ENCODE data around the gene HIBCH.

HIBCH gene

GRCh38 chr2:190199109-190199508 lies 120.5 kb downstream of the HIBCH start:
- TF ChIP-seq CTCF (IDR thresholded peaks at IDR 0.05; ENCODE audit: control insufficient read depth, extremely low read depth, insufficient read depth) = no peak
- no peak for DNase-seq (ENCODE audit: low read depth)
- H3K4me3 ChIP-seq (ENCODE audit: low read depth, low read length) = no peak overlapping the region

GRCh38 chr2:190197143-190197720 lies 122.4 kb downstream of the HIBCH start:
- DNase-seq (ENCODE audit: low read depth) = no peak
- TF ChIP-seq CTCF (IDR thresholded peaks at IDR 0.05; ENCODE audit: control insufficient read depth, extremely low read depth, insufficient read depth) = no peak
- no peak overlapping the region for H3K4me3 ChIP-seq (ENCODE audit: low read depth, low read length)

GRCh38 chr2:190190507-190191162 lies 129.0 kb downstream of the HIBCH start:
- no peak for TF ChIP-seq CTCF (IDR thresholded peaks at IDR 0.05; ENCODE audit: control insufficient read depth, extremely low read depth, insufficient read depth)
- no peak for DNase-seq (ENCODE audit: low read depth)
- no peak overlapping the region for H3K4me3 ChIP-seq (ENCODE audit: low read depth, low read length)

- TF ChIP-seq CTCF (IDR thresholded peaks at IDR 0.05; ENCODE audit: control insufficient read depth, extremely low read depth, insufficient read depth) = no peak
- H3K4me3 ChIP-seq (ENCODE audit: low read depth, low read length) = no peak overlapping the region
- no peak for DNase-seq (ENCODE audit: low read depth)
These were observed 131.3 kb downstream of the HIBCH start for GRCh38 chr2:190188289-190188688.

- TF ChIP-seq CTCF (IDR thresholded peaks at IDR 0.05; ENCODE audit: control insufficient read depth, extremely low read depth, insufficient read depth) = no peak
- DNase-seq (ENCODE audit: low read depth) = no peak
- no peak overlapping the region for H3K4me3 ChIP-seq (ENCODE audit: low read depth, low read length)
These were observed 133.4 kb downstream of the HIBCH start for GRCh38 chr2:190186238-190186637.

GRCh38 chr2:190185380-190185779 lies 134.2 kb downstream of the HIBCH start:
- DNase-seq (ENCODE audit: low read depth) = no peak
- no peak overlapping the region for H3K4me3 ChIP-seq (ENCODE audit: low read depth, low read length)
- TF ChIP-seq CTCF (IDR thresholded peaks at IDR 0.05; ENCODE audit: control insufficient read depth, extremely low read depth, insufficient read depth) = no peak

- no peak for TF ChIP-seq CTCF (IDR thresholded peaks at IDR 0.05; ENCODE audit: control insufficient read depth, extremely low read depth, insufficient read depth)
- DNase-seq (ENCODE audit: low read depth) = no peak
- H3K4me3 ChIP-seq (ENCODE audit: low read depth, low read length) = no peak overlapping the region
These were observed 135.2 kb downstream of the HIBCH start for GRCh38 chr2:190184460-190184859.
